GM12878 (cell line): ENCODE results near the gene ZNF444. TPM values are rescaled to one million over a fixed set of nuclear protein-coding genes. Genes with fewer than 3 reads are reported as not detected.

Experiments
- ATAC-seq: fragments of 200-7000 bp; cut with Tn5 transposase; 3 replicates; pipeline ENCODE4 v1.9.1; 2020; ENCODE audit warnings: mild to moderate bottlenecking, moderate library complexity
- BruUV-seq: library from RNA; stranded (reverse); fragments of 400-500 nt; replicated peaks from 2 replicates; lab custom pipeline; 2021; lab: Mats Ljungman, UMichigan
- CTCF ChIA-PET: fragments of 300-600 bp; sonication (Branson Sonifier 250); formaldehyde crosslinking; extraction: SDS; loops from one replicate; lab custom pipeline; 2021; ENCODE audit warnings: inconsistent platforms; lab: Yijun Ruan, JAX
- POLR2A ChIA-PET: fragments of 350-600 bp; formaldehyde crosslinking; extraction: SDS; loops from one replicate; lab custom pipeline; 2021; ENCODE audit warnings: inconsistent platforms; lab: Charles Lee
- RAD21 ChIA-PET: fragments of 300-600 bp; sonication (Branson Sonifier 250); formaldehyde crosslinking; loops from one replicate; lab custom pipeline; 2023; ENCODE audit warnings: antibody characterized with exemption; ENCODE audit not compliant: unreplicated experiment; lab: Charles Lee
- SMC1A ChIA-PET: fragments of 300-600 bp; sonication (Branson Sonifier 250); formaldehyde crosslinking; loops from one replicate; lab custom pipeline; 2023; ENCODE audit not compliant: unreplicated experiment, uncharacterized antibody; lab: Charles Lee
- DNase-seq: peaks from one replicate; pipeline ENCODE4 v3.0.0-alpha.2; 2011; ENCODE audit warnings: low read depth, low spot score
- FAIRE-seq: peaks from 3 replicates; lab custom pipeline; 2011; peaks lifted over from hg19 to GRCh38; lab: Jason Lieb, UNC
- H2AFZ ChIP-seq: 2 replicates; pipeline ENCODE4 v1.6.0; 2011; ENCODE audit warnings: low read depth, low read length, control low read depth; ENCODE audit not compliant: control insufficient read depth
- H3K27ac ChIP-seq: 2 replicates; pipeline ENCODE4 v1.5.1; 2011; ENCODE audit warnings: control low read depth; ENCODE audit not compliant: control insufficient read depth, insufficient read depth
- H3K27me3 ChIP-seq, 2 experiments: replicated peaks in 1 of 2; 2 replicates each; pipeline versions ENCODE4 v1.6.0 to v1.6.1; 2011; ENCODE audit warnings: low read length in 1 of 2; ENCODE audit not compliant: control insufficient read depth in 2 of 2, insufficient read depth in 2 of 2
- H3K36me3 ChIP-seq, 2 experiments: 2 replicates each; pipeline ENCODE4 v1.5.1; 2011; ENCODE audit warnings: low read length in 1 of 2; ENCODE audit not compliant: control insufficient read depth in 2 of 2, insufficient read depth in 2 of 2
- H3K4me1 ChIP-seq: 2 replicates; pipeline ENCODE4 v1.6.1; 2011; ENCODE audit warnings: mild to moderate bottlenecking, low read length, moderate library complexity, mixed read lengths; ENCODE audit not compliant: control insufficient read depth, insufficient read depth
- H3K4me2 ChIP-seq: 2 replicates; pipeline ENCODE4 v1.6.0; 2011; ENCODE audit warnings: control low read depth; ENCODE audit not compliant: control insufficient read depth, insufficient read depth
- H3K4me3 ChIP-seq: fragments of 200-600 bp; sonication (generic); 2 replicates; pipeline ENCODE4 v1.5.1; 2016
- H3K79me2 ChIP-seq: 2 replicates; pipeline ENCODE4 v1.6.0; 2011; ENCODE audit warnings: low read length; ENCODE audit not compliant: control insufficient read depth, insufficient read depth
- H3K9ac ChIP-seq: 2 replicates; pipeline ENCODE4 v1.8.0; 2011; ENCODE audit warnings: low read length, control low read depth, mixed read lengths; ENCODE audit not compliant: control insufficient read depth, insufficient read depth
- H3K9me3 ChIP-seq: replicated peaks from 3 replicates; pipeline ENCODE4 v1.5.1; 2011; ENCODE audit warnings: mild to moderate bottlenecking, low read length; ENCODE audit not compliant: control insufficient read depth, insufficient read depth
- H4K20me1 ChIP-seq: 2 replicates; pipeline ENCODE4 v1.6.0; 2011; ENCODE audit not compliant: control insufficient read depth, insufficient read depth
- ASH2L ChIP-seq: fragments of 300-600, 200-600 bp; sonication (generic); IDR thresholded peaks from 2 replicates; pipeline ENCODE4 v1.6.1; 2017; ENCODE audit warnings: low read depth, mild to moderate bottlenecking, borderline replicate concordance
- CBX3 ChIP-seq: fragments of 200-600 bp; sonication (generic); IDR thresholded peaks from 2 replicates; pipeline ENCODE4 v1.6.1; 2016; ENCODE audit warnings: low read depth, borderline replicate concordance
- GATAD2B ChIP-seq: fragments of 450-650 bp; conservative IDR thresholded peaks from 2 replicates; pipeline ENCODE4 v1.6.1; 2017; ENCODE audit warnings: low read depth, mild to moderate bottlenecking, moderate library complexity
- MXI1 ChIP-seq: fragments of 150-350 bp; IDR thresholded peaks from 2 replicates; pipeline ENCODE4 v1.6.1; 2011; ENCODE audit warnings: low read depth, mild to moderate bottlenecking, inconsistent platforms, low read length, improper control_type of control experiment
- NFYB ChIP-seq: IDR thresholded peaks from 2 replicates; pipeline ENCODE4 v1.6.1; 2011; ENCODE audit warnings: low read depth, mild to moderate bottlenecking, low read length, improper control_type of control experiment, moderate library complexity; ENCODE audit not compliant: insufficient read depth
- NR2C2 ChIP-seq: IDR thresholded peaks from 2 replicates; pipeline ENCODE4 v1.6.1; 2011; ENCODE audit warnings: borderline replicate concordance, low read depth; ENCODE audit not compliant: control insufficient read depth, insufficient read length
- PAX5 ChIP-seq: IDR thresholded peaks from 2 replicates; pipeline ENCODE4 v1.6.1; 2011; ENCODE audit warnings: low read depth, low read length, borderline replicate concordance
- RAD21 ChIP-seq: IDR thresholded peaks from 2 replicates; pipeline ENCODE4 v1.6.1; 2011; ENCODE audit warnings: mild to moderate bottlenecking, low read depth, low read length, moderate library complexity; ENCODE audit not compliant: insufficient read depth
- SMAD1 ChIP-seq: fragments of 450-650 bp; IDR thresholded peaks from 2 replicates; pipeline ENCODE4 v1.6.1; 2018; ENCODE audit warnings: mild to moderate bottlenecking, low read depth; ENCODE audit not compliant: partially characterized antibody
- SMARCA5 ChIP-seq: fragments of 450-650 bp; IDR thresholded peaks from 2 replicates; pipeline ENCODE4 v1.6.1; 2017; ENCODE audit warnings: mild to moderate bottlenecking
- STAT1 ChIP-seq: fragments of 450-650 bp; conservative IDR thresholded peaks from 2 replicates; pipeline ENCODE4 v1.6.1; 2014; ENCODE audit warnings: antibody characterized with exemption, mild to moderate bottlenecking
- YBX1 ChIP-seq: fragments of 450-650 bp; IDR thresholded peaks from 2 replicates; pipeline ENCODE4 v1.6.1; 2016; ENCODE audit warnings: antibody characterized with exemption
- WGBS: methylation state at CpG from one replicate; pipeline ENCODE4 v1.1.6; 2016; ENCODE audit warnings: low lambda C conversion rate; ENCODE audit not compliant: insufficient replicate concordance, insufficient coverage; ENCODE audit errors: missing lambda C conversion rate; 5-methylcytosine and 5-hydroxymethylcytosine counted together
- in situ Hi-C: fragments of 300-500 bp; cut with MboI; formaldehyde crosslinking; loops from 9 replicates; pipeline ENCODE4 v1.14.3; 2018; ENCODE audit warnings: mixed read lengths
- intact Hi-C: fragments of 100-400 bp; cut with micrococcal nuclease; formaldehyde crosslinking; loops from one replicate; pipeline ENCODE4 v1.14.2; 2022; ENCODE audit not compliant: unreplicated experiment
- polyA plus RNA-seq, 11 experiments: library from polyadenylated mRNA; depleted of rRNA in 4 of 11; unstranded in 6 of 11; stranded (reverse) in 5 of 11; fragments of >200 nt; fragmentation: Nextera tagmentation in 4 of 11; fragmentation: Illumina TruSeq in 1 of 11; extraction: Ambion mirVana in 4 of 11; extraction: Trizol in 1 of 11; gene quantifications; 1 replicate in 1 of 11; 2 replicates in 10 of 11; pipeline versions ENCODE4 v1.2.1 to v1.2.3, GENCODE V29; 2011 to 2016; ENCODE audit warnings: inconsistent platforms in 2 of 11, missing spikeins in 2 of 11, low read depth in 1 of 11
- total RNA-seq, 4 experiments: library from RNA; depleted of rRNA in 3 of 4; stranded (reverse); fragments of >200 nt in 3 of 4; fragmentation: Illumina TruSeq in 1 of 4; extraction: Trizol in 1 of 4; gene quantifications; 2 replicates each; pipeline versions ENCODE4 v1.2.1 to v1.2.3, GENCODE V29; 2013 to 2021
- TF ChIP-seq, protein P1 (sequence below): fragments of 450-650 bp; IDR thresholded peaks from 2 replicates; pipeline ENCODE4 v1.6.1; 2017; ENCODE audit warnings: mild to moderate bottlenecking, moderate library complexity
- TF ChIP-seq, protein P2 (sequence below): fragments of 450-650 bp; IDR thresholded peaks from 2 replicates; pipeline ENCODE4 v1.6.1; 2016; ENCODE audit warnings: mild to moderate bottlenecking
- TF ChIP-seq, protein P3 (sequence below): IDR thresholded peaks from 2 replicates; pipeline ENCODE4 v1.6.1; 2012; ENCODE audit warnings: mild to moderate bottlenecking, low read depth, low read length

The ZNF444 gene
- total and polyA plus RNA-seq, 10 of the 15 experiments (the other 5 are each of a cell fraction or from before 2014, with no cell fraction given), result 0.45 to 28.2 (median 11.6) TPM

DNA sequence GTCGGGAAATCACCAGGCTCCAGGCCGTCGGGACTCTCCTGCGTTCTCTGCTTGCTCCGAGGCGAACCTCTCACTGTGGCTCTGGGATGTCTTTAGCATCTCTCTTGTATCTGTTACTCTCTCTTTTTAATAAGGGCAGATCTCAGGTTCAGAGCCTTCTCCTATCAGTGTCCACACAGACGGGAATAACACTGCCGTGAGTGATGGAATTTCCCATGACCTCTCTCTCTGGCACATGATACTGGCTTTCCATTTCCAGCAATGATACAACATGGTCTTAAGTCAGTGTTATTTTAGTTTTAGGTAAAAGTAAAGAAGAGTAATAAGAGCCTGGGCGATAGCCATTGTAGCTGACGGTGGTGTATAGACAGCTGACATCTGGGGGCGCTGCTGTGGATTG, 9.3 kb downstream of the ZNF444 start (continued):
- no peak for TF ChIP-seq YBX1

DNA sequence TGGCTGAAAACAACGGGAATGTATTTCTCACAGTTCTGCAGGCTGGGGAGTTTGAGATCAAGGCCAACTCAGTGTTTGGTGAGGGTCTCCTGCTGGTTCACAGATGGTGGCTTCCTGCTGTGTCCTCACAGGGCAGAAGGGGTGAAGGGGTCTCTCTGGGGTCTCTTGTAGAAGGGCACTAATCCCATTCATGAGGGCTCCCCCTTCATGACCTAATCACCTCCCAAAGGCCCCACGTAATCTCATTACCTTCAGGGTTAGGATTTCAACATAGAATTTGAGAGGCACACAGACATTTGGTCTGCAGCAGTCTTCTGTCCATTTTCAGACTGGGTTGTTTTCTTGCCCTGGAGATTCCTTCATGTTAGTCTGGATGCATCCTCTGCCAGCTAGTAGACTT, 11.6 kb downstream of the ZNF444 start:
- H3K27me3 ChIP-seq, result no peaks in the 10 kb centered on the region
- no peak overlapping the region for H3K4me3 ChIP-seq
- WGBS, result 70% methylated on average over 2 of the region's 2 CpGs
- POLR2A ChIA-PET, result interaction anchor here (0.6 kb wide), 1 partner anchor 186 kb away, joined by 3 read pairs; no protein-coding TSS in a partner anchor
- no peak overlapping the region for H2AFZ ChIP-seq
- peaks cover 11 to 16% of the 10 kb centered on the region in 2 experiments; a peak in 3 of 4 replicates for H3K36me3 ChIP-seq
- no peaks in the 10 kb centered on the region for H3K9me3 ChIP-seq
- H3K9ac ChIP-seq, result no peak overlapping the region
- SMC1A ChIA-PET, result no interaction called here
- H3K4me1 ChIP-seq, result no peaks in the 10 kb centered on the region
- RAD21 ChIA-PET, result interaction anchor here (1.3 kb wide), 1 partner anchor 101 kb away, joined by 3 read pairs; no protein-coding TSS in a partner anchor
- no peak overlapping the region for H3K27ac ChIP-seq
- no peak overlapping the region for H3K4me2 ChIP-seq
- DNase-seq (no peak), ATAC-seq (no peak), FAIRE-seq (no peak)
- CTCF ChIA-PET, result interaction anchor here (1.1 to 1.7 kb wide), 2 partner anchors 10 to 19 kb away, joined by 4 to 6 read pairs; no protein-coding TSS in a partner anchor
- intact Hi-C loops, result no loop called here
- no peaks in the 10 kb centered on the region for H4K20me1 ChIP-seq
- BruUV-seq, result no TSS peak
- no peaks in the 10 kb centered on the region for H3K79me2 ChIP-seq
- in situ Hi-C loops, result no loop called here
- TF ChIP-seq PAX5, result no peak
- TF ChIP-seq SMAD1, result no peak
- no peak for TF ChIP-seq RAD21
- TF ChIP-seq, protein P1, sequence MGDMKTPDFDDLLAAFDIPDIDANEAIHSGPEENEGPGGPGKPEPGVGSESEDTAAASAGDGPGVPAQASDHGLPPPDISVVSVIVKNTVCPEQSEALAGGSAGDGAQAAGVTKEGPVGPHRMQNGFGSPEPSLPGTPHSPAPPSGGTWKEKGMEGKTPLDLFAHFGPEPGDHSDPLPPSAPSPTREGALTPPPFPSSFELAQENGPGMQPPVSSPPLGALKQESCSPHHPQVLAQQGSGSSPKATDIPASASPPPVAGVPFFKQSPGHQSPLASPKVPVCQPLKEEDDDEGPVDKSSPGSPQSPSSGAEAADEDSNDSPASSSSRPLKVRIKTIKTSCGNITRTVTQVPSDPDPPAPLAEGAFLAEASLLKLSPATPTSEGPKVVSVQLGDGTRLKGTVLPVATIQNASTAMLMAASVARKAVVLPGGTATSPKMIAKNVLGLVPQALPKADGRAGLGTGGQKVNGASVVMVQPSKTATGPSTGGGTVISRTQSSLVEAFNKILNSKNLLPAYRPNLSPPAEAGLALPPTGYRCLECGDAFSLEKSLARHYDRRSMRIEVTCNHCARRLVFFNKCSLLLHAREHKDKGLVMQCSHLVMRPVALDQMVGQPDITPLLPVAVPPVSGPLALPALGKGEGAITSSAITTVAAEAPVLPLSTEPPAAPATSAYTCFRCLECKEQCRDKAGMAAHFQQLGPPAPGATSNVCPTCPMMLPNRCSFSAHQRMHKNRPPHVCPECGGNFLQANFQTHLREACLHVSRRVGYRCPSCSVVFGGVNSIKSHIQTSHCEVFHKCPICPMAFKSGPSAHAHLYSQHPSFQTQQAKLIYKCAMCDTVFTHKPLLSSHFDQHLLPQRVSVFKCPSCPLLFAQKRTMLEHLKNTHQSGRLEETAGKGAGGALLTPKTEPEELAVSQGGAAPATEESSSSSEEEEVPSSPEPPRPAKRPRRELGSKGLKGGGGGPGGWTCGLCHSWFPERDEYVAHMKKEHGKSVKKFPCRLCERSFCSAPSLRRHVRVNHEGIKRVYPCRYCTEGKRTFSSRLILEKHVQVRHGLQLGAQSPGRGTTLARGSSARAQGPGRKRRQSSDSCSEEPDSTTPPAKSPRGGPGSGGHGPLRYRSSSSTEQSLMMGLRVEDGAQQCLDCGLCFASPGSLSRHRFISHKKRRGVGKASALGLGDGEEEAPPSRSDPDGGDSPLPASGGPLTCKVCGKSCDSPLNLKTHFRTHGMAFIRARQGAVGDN, result no peak
- TF ChIP-seq SMARCA5, result no peak
- no peak for TF ChIP-seq CBX3
- TF ChIP-seq MXI1, result no peak
- no peak for TF ChIP-seq GATAD2B
- TF ChIP-seq, protein P2, sequence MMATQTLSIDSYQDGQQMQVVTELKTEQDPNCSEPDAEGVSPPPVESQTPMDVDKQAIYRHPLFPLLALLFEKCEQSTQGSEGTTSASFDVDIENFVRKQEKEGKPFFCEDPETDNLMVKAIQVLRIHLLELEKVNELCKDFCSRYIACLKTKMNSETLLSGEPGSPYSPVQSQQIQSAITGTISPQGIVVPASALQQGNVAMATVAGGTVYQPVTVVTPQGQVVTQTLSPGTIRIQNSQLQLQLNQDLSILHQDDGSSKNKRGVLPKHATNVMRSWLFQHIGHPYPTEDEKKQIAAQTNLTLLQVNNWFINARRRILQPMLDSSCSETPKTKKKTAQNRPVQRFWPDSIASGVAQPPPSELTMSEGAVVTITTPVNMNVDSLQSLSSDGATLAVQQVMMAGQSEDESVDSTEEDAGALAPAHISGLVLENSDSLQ, result no peak
- TF ChIP-seq ASH2L, result no peak
- TF ChIP-seq NFYB, result no peak
- TF ChIP-seq NR2C2, result no peak
- no peak for TF ChIP-seq STAT1
- TF ChIP-seq, protein P3, sequence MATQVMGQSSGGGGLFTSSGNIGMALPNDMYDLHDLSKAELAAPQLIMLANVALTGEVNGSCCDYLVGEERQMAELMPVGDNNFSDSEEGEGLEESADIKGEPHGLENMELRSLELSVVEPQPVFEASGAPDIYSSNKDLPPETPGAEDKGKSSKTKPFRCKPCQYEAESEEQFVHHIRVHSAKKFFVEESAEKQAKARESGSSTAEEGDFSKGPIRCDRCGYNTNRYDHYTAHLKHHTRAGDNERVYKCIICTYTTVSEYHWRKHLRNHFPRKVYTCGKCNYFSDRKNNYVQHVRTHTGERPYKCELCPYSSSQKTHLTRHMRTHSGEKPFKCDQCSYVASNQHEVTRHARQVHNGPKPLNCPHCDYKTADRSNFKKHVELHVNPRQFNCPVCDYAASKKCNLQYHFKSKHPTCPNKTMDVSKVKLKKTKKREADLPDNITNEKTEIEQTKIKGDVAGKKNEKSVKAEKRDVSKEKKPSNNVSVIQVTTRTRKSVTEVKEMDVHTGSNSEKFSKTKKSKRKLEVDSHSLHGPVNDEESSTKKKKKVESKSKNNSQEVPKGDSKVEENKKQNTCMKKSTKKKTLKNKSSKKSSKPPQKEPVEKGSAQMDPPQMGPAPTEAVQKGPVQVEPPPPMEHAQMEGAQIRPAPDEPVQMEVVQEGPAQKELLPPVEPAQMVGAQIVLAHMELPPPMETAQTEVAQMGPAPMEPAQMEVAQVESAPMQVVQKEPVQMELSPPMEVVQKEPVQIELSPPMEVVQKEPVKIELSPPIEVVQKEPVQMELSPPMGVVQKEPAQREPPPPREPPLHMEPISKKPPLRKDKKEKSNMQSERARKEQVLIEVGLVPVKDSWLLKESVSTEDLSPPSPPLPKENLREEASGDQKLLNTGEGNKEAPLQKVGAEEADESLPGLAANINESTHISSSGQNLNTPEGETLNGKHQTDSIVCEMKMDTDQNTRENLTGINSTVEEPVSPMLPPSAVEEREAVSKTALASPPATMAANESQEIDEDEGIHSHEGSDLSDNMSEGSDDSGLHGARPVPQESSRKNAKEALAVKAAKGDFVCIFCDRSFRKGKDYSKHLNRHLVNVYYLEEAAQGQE, result no peak
